Measurements from ENCODE around the gene MFN1.

Gene MFN1

DNA sequence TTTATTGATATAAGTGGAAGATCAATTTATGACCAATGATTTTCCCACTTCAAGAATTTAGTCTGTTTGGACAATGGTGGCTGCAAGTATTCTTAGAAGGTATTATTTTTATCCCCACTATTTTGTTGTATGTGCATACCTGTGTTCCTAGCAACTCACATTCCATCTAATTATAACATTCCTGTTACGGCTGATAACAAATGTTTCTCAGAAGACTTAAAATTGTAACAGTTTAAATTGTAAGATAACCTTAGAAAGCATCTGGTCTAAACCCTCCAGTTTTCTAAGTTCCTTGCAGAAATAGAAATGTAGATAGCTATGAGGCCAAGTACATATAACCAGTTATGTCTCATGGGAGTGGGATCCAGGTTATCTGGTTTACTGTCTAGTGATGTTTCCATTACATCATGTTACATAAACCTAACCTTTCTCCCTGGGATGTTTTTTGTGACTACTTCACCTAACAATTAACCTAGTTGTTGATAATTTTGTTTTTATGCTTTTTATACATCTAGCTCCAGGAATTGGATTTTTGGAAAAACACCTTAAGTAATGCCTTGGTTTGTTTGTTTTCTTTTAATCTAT, 11.1 kb upstream of the MFN1 start:
- no peak for DNase-seq (ENCODE audit: low read depth in 3 of 3)

DNA sequence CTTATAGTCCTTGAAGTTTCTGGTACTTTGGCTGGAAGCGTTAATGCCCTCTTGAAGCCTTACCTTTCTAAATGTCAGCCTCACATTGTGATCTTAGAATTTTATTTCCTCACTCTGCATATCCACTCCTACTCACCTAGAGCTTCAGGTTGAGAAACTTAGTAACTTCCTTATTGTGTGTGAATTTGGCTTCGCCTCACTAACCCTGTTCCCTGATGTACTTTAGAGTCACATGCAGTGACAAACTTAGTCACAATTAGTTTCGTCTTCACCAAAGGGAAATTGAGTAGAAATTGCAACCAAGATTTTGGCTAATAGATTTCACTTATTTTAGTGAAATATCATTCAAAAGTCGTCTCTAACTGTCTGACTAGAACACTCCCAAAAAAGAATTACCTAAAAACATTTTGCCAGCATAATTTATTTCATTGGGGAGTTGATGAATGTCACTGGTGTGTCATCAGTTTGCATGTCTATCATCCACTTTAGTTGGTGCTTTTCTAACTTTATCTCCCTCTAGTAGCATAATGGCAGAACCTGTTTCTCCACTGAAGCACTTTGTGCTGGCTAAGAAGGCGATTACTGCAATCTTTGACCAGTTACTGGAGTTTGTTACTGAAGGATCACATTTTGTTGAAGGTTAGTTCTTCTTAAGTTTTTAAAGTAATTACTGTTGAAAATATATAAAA, 960 bp downstream of the MFN1 start:
- no peak for DNase-seq (ENCODE audit: low read depth in 3 of 3)

DNA sequence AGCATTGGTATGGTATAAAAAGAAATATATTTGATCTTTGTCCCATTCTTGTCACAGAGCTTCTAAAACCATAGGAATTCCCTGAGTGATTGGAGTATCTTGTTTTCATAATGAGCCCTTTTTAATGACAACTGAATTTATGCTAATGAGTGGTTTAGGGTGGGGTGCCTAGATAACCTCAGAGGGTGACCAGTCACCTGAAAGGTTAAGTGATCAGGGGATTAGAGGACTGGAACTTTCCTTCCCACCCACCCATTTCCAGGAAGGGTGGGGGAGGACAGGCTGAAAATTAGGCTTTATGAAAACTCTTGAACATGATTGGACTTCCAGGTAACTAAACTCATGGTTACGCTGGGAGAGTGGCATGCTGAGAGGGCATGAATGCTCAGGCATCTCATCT, 8.5 kb downstream of the MFN1 start:
- no peak for DNase-seq (ENCODE audit: low read depth in 3 of 3)

DNA sequence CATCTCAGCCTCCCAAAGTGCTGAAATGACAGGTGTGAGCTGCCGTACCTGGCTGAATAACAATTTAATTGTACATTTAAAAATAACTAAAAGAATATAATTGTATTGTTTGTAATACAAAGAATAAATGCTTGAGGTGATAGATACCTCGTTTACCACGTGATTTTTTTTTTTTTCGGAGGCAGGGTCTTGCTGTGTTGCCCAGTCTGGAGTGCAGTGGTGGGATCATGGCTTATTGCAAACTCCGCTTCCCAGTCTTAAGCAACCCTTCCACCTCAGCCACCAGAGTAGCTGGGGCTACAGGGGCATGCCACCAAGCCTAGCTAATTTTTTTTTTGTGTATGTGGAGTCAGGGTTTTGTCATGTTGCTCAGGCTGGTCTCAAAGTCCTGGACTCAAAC, 15.8 kb downstream of the MFN1 start:
- no peak for DNase-seq (ENCODE audit: low read depth in 3 of 3)

DNA sequence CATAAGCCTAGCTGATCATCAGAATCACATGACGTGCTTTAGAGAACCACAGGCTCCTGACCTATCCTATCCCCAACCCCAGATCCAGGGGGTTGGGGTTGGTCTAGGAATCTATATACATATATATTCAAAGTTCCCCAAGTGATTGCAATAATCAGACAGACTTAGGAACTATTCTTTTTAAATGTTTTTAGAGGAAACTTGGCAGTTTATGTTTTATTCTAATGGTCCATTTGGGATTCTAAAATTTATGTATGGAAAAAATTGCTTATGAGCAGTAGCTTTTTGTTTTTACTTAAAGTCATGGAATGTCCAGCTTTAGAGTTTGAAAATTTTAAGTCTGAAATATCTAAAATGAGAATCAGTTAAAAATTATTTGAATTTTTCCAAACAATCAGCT, 22.1 kb downstream of the MFN1 start:
- DNase-seq (ENCODE audit: low read depth in 3 of 3): no peak

DNA sequence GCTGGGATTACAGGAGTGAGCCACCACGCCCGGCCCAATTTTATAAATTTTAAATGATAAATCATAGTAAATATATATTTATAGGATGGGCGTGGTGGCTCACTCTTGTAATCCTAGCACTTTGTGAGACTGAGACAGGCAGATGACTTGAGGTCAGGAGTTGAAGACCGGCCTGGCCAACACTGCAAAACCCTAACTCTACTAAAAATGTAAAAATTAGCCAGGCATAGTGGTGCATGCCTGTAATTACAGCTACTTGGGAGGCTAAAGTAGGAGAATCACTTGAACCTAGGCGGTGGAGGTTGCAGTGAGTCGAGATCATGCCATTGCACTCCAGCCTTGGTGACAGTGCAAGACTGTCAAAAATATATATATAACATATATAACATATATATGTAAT, 26.4 kb downstream of the MFN1 start:
- no peak for DNase-seq (ENCODE audit: low read depth in 3 of 3)

DNA sequence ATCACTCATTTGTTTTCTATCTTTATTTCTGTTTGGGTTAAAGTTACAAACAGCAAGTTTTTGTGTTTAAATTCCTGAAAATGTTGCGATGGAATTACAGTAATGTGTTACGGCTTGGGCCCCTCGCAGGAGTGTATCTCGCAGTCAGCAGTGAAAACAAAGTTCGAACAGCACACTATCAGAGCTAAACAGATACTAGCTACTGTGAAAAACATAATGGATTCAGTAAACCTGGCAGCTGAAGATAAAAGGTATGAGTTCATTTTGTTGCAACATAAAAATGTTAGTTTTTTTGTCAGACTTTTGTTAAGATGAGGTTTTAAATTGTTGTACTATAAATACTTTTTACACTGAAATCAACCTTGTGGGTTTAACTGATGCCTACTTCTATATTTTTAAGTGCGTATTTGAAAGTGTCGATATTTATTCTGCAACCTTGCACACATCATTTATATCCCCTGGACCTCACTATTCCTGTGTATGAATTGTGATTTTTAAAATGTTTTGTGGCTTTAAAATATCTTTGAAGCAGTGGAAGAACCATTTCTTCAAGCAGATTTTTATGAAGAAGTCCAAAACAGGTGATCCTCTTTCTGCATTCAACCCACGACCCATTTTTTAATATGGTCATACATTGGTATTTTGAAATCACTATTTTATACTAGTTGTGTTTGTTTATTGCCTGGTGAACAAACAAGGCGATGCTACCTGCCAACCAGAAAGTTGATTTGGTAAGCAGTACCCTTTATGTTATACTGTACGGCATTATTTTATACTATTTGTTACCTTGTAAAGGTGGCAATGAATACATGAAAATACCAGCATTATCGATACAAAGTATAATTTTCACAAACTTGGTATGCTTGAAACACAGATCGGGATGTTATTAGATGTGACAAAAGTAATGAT, 27.8 kb downstream of the MFN1 start:
- no peak for DNase-seq (ENCODE audit: low read depth in 3 of 3)

DNA sequence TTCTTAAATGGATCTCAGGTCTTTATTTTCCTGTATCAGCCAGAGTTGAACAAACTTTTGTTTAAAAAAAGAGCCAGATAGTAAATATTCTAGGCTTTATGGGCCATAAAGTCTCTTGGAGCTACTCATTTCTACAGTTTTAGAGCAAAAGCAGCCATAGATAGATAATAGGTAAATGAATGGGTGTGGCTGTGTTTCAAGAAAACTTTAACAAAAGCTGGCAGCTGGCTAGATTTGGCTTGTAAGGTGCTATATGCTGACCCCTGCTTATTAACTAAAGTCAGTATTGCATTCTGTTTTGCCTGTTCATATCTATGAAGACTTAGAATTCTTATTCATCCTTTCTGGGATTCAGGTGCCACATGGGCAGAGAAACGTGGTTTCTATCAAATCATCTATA, 29.0 kb downstream of the MFN1 start:
- no peak for DNase-seq (ENCODE audit: low read depth in 3 of 3)

DNA sequence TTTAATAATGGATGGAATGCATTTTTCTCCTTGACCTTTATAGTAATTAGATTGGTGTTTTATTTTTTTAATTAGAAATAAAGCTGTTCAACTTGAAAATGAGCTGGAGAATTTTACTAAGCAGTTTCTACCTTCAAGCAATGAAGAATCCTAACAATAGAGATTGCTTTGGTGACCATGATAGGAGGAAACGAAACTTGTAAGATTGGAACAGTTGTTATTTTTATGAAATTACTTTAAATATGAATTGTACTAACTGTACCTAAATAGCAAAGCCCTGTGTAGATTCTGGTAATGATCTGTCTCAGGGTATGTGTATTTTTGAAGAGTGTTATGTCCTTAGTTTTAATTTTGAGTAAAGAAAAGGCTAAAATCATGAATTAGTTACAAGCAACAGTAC, 44.4 kb downstream of the MFN1 start:
- DNase-seq (ENCODE audit: low read depth in 3 of 3): no peak

DNA sequence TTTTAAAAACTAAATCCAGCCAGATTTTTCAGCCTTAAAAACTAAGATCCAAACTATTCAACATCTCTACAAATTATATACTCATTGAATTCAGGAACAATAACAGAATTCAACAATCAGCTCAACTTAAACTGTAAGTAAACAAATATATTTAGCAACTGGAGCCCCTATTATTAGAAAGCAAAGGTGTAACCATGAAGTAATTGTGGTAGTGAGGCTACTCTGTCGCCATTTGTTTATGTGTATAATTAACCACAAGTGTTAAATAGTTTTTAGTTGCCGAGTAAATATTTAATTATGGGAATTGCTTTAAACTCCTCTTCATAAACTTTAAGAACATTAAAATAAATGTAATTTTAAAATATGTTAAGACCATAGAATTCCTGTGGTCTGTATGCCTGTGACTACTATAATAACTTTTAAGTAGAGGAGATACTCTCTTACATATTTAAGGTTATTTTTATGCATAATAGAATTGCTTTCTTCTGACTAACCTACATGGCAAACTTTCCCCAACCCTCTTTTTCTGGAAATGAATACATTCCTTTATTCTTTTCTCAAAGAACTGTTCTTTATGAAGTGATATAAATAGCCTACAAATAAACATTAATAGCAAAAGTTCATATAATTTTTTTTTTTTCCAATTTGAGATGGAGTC, 51.2 kb downstream of the MFN1 start:
- DNase-seq (ENCODE audit: low read depth in 3 of 3): no peak

DNA sequence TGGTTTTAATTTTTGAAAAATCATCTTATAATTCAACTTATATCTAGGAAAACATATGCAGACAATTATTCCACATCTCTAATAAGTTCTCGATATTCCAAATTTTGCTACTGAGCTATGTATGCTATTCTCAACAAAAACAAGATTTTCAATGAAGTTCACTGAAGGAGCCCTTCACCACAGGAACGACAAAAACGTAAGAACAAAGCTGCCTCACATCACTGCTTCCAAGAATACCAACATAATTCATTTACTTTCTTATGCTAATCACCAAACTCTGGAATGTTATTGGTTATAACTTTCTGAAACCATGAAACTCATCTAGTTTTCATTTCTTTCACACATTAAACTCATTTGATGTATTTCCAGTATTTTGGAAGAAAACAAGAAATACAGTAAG, 54.1 kb downstream of the MFN1 start:
- DNase-seq (ENCODE audit: low read depth in 3 of 3): no peak

DNA sequence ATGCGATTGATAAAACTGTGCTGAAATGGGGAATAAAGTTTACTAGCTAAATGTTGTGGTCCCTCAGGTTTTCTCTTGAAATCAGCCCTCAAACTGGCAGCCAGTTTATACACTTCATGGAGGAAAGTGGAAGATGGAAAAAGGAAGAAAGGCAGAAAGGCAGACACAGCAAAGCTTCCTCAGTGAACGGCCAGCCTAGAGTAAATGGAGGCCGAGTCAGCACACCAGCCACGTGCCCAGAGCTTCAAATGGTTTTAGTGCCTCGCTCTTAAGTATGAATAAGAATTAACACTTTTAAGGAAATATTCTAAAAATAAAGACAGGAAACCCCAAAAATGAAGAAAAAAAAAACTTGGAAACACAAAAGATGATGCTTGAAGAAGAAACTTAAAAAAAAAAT, 55.5 kb downstream of the MFN1 start:
- no peak for DNase-seq (ENCODE audit: low read depth in 3 of 3)

DNA sequence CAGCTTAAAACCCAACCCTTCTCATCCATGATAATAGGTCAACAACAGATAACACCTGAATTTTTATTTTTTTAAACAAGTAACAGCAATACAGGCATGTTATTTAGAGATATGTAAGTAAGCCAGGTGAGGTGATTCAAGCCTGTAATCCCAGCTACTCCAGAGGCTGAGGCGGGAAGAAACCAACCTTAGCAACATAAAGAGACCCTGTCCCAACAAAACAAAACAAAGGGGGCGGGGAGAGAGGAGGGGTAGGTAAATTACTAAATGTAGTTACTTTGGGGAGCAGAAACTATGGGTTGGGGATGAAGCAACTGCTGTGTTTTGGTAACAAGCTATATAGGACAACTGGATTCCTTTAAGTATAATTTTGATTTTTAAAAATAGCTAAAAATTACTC, 56.8 kb downstream of the MFN1 start:
- DNase-seq (ENCODE audit: low read depth in 3 of 3): no peak

DNA sequence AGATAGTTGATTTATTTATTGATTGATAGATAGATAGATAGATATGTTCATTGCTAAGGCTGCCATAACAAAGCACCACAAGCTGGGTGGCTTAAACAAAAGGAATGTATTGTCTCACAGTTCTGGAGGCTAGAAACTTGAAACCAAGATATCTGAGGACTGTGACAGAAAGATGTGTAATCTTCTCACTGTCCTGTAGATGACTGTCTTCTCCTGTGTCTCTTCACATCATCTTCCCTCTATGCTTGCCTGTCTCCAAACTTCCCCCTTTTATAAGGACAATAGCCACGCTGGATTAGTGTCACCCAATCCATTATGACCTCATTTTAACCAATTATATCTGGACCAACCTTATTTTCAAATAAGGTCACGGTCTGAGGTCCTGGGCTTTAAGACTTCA, 62.8 kb downstream of the MFN1 start:
- no peak for DNase-seq (ENCODE audit: low read depth in 3 of 3)

DNA sequence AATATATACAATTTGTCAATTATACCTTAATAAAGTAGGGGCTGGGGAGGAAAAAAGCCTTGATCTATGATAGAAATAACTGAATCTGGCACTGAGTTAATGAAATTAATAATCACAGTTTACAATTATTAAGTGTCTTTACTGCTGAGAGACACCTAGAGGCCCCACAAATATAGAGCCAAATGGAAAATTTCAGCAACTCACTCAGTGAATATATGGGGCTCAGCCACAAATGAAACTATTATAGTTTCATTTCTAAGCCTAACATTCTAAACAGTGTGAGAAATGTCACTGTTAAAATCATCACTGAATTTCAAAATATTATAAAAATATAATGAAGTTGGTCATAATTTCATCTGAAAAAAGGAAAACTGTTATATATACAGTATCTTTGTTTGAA, 63.5 kb downstream of the MFN1 start:
- DNase-seq (ENCODE audit: low read depth in 3 of 3): no peak

DNA sequence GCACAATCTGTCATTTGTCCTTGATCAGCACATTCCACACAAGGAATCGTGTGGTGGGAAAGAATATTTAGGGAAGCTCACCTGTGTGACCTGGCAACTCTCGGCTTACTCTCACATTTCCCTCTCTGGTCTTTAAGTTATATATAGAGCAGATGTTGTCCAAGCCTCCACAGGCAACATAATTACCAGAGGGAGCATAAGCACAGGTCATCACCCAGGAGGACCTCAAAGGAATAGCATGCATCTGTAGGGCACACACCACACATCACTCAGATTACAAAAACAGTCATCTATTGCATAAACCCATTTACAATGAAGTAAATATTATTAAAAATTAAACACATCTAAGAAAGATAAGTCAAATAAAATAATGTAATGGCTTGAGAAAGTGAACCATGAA, 67.3 kb downstream of the MFN1 start:
- no peak for DNase-seq (ENCODE audit: low read depth in 3 of 3)

DNA sequence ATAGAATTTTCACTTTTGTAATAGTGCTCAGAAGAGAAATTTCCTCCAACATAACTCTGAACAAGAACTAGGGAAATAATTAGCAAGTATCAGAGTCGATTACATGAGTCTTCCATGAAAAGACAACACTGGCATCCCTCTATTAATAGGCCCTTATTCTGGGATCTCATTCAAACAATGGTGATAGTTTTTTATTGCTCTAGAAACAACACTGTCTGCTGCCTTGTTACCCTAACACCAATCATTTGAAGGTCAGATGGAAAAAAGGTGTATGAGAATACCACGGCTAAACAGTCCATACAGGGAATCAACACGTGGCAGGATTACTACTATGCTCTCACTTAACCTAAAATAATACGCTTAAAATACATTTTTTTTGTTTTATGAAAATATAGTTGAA, 67.9 kb downstream of the MFN1 start:
- DNase-seq (ENCODE audit: low read depth in 3 of 3): no peak

DNA sequence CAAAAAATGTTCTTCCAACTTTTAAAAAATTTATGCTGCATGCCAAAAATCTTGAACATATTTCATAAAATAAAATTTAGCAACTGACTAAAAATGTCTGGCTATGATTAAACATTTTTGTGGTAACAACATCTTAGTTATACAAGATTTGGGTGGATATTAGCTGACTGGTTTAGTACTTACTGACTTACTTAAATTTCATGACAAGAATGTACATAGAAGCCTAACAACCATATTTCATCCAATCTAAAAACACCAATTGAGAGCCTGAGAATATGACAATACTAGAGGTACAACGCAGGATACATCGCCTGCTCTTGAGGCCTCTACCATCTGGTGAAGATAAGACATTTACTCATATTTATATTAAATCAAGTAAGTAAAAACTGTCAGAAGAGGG, 69.2 kb downstream of the MFN1 start:
- DNase-seq (ENCODE audit: low read depth in 3 of 3): no peak

DNA sequence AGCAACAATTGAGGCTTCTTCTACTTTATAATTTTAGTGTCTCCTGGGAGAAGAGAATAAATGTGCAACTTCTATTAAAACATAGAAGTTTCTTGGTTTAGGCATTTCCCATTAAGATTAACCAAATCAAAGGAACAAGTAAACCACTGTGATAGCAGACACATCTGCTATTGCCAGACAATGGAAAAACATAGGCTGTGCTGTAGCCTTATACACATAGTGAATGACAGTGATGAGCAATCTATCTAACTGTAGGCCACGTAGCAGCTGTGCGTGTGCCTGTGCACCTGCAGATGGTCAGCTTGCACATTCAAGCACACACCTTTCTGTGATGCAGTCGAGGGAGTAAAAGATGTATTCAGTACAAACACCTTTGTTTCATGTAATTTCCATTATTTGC, 71.1 kb downstream of the MFN1 start:
- no peak for DNase-seq (ENCODE audit: low read depth in 3 of 3)

DNA sequence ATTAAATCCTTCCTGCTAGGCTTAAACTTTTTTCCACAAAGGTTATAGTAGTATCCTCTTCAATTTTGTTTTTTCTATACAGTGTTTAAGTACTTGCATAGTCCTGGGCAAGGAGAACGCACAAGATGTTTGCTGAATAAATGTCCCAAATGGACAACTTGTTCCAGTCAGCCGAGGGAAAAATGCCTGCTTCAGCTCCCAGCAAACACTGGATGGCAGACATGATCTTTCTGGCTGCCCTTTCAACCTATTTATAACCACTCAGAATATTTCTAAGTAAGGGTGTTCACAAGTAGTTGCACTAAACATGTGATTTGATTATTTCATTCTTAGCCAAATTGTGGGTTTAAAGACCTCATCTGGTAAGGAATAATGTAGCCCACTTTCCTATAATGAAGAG, 74.0 kb downstream of the MFN1 start:
- DNase-seq (ENCODE audit: low read depth in 3 of 3): no peak

DNA sequence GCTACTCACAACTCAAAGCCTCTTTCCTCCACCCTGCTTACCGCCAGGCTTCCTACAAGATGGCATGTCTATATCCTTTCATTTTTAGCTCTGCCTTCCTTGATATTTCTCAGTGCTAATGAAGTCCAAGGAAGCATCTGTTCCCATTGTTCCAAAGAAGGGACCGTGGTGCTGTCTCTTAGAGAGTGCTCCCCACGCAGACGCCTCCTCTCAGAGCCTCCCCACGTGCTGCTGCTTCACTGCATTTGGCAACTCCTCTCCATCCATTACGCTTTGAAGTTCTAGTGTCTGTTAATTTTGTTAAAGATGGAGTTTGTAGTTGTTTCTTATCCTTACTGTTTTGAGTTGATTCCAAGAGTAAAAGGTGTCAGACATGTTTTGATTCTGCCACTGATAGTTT, 77.6 kb downstream of the MFN1 start:
- DNase-seq (ENCODE audit: low read depth in 3 of 3): no peak

DNA sequence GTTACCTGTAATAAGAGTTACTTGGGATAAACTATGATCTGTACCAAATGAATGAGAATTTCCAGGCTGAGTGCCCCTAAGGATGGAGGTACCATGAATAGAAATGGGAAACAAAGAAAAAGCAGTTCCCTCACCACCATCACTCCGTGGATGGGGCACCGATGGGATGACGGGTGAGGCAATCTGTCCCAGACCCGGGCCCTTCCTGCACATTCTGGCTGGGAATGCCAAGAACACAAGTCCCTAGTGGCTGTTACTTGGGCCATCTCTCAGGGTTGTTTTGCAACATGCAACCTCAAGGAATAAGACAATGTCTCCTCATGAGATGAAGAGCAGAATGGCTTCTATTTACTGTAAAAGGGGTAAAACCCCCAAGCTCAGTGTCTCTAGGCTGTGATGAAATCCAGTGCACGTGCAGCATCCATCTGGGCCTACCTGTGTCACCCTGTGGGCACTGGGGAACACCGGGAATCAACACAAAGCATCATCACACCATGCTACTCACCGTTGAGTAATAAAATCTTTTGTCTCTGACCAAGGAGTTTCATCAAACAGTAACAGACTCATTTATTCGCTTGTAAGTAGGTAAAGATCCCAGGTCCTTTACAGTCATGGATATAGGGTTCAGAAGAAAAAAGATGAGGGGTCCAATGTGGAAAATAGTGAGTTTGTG, 81.5 kb downstream of the MFN1 start:
- no peak for DNase-seq (ENCODE audit: low read depth in 3 of 3)

All from stimulated activated CD4-positive, alpha-beta T cell treated with anti-CD3 and anti-CD28 coated beads, TNF-alpha, amount 100 ng/mL, for 4 hours (primary cell).